HL-60/S4 treated with phorbol 12-myristate 13-acetate at 8.2 ng/mL for 4 days and 3 days (cell line): Measurements from ENCODE around the gene CRIP3.

ENCODE experiments used
- in situ Hi-C: fragments of 300-500 bp; cut with MboI; formaldehyde crosslinking; loops from 2 replicates; pipeline ENCODE4 v1.15.0; 2022; ENCODE audit warnings: low sequenced_read_pairs

CRIP3 gene

GRCh38 chr6:43274916-43275597 is 33.6 kb downstream of the CRIP3 start:
- in situ Hi-C loops = no loop called here

DNA sequence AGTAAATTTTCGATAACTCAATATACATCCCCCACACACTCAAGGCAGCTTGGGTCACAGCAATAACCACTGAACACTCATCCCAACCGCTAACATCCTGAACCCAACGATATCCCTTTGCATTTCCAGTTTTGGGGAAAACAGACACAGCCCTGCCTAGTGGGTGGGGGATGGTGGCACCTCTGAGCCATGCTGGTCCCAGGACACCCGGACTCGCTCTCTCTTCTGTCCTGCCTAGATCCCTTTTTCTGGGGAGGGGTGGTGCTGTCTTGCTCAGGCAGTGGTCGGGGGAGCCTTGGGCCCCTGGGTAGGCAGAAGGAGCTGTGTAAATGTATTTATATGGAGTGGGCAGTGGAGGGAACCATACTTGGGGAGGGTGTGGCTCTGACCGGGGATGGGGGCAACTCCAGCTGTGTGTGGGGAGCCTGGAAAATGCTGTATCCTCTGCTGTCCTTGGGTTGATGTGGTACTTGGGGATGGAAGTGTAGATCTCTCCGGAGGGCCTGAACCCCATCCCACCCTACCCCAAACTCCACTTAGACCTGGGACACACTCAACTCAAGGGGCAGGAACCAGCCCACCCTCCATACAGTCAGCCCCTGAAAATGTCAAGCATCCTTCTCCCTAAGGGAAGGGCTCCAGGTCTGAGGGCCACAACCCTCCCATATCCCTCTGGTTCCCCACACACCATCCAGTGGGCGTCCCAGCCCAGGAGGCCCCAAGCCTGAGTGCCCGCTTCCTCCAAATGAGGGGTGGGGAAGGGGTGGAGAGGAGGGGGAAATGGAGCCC is 34.3 kb downstream of the CRIP3 start:
- in situ Hi-C loops = no loop called here

DNA sequence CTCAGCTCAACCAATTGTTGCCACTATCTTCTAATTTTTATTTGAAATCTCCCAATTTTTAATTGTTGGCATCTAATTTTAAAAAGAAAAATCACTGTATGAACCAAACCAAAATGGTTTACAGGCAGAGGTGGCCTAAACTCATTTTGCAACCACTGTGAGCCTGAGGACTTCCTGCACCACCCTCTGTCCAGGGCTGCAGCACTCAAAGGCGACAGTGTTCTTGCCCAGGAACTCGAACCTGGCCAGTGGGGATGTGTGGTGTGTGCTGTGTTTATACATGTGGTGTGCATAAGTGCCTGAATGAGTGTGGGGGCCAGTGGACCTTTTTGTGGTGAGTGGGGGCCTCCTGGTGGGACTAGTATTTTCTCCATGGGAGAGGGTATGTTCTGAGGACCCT is 34.9 kb downstream of the CRIP3 start:
- in situ Hi-C loops = no loop called here

DNA sequence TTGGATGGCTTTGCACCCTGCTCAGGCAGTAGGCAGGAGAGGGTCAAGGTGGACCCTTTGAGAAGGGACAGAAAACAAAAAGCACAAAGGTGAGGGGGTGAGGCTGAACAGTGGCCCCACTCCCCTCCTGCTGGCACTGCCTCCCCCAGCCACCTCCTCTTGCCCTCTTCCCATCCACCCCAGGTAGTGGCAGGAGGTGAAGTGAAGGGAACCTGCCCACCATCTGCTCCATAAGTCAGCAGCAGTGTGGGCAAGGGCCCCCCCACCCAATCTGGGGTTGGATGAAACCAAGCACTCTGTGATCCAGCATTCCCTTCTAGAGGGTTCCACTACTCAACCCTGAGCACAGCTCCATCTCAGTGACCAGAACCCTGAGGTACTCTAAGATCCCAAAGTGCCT is 36.7 kb downstream of the CRIP3 start:
- in situ Hi-C loops = no loop called here

DNA sequence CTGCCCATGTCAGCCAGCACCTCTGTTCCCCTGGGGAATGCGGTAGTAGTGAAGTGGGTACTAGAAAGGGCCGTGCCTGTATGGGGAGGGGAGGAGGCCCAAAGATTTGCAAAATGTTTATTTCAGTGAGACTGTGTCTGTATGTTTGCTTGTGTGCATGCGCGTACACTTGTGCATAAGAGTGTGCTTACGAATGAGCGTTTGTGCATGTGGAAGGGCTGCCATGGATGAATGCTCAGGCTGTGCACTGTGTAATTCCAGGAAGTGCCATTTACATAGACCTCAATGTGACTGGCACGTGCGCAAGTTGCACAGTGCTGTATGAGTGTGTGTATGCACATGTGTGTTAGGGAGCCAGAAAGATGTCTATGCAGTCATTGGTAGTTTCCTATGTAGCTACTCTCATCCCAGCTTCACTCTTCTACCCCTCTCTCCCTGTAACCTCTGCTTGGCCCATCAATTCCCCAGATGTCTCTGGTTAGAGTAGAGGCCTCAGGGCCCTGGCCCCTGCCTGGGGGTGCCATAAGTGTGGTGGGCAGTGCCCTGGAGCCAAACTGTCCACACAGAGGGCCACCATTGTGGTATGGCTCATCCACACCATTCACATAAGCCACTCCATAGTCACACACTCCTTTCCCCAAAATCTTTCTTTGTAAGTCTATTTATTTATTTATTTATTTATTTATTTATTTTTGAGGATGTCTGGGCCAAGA is 37.4 kb downstream of the CRIP3 start:
- in situ Hi-C loops = no loop called here

GRCh38 chr6:43269273-43270007 is 39.2 kb downstream of the CRIP3 start:
- in situ Hi-C loops = no loop called here

DNA sequence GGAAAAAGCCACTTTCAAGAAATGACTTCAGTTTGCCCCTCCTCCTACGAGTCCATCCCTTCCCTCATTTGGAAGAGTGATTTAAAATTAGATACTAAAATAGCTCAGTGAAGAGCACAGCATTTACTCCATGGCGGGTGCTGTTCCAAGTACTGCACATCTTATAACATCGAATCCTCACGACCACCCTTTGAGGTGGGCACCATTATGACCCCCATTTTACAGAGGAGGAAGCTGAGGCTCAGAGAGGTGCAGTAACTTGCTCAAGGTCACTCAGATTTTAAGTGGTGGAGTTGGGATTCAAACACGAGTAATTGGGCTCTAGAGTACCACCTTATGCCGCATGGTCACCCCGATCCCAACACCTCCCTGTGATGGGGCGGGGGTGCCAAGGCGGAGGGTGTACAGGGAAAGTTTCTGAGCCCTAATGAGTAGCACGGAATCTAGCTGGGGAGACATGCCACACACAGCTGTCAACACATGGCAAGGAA is 39.8 kb downstream of the CRIP3 start:
- in situ Hi-C loops = no loop called here

DNA sequence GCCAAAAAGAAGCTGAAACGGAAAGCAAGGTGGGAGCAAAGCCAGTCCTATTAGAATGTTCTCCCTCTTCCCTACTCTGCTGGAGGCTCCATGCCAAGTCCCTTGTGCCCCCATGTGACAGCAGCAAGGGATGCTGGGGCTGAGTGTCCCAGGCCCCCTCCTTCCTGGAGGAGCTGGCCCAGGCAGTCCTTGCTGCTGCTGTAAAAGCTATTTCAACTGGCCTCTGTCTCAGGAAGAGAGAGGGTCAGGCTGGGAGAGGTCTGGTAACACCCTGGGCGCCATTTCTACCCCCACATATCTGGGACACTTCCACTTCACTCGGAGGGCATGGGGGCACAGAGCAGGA is 40.3 kb downstream of the CRIP3 start:
- in situ Hi-C loops = no loop called here

GRCh38 chr6:43267619-43268354 is 40.8 kb downstream of the CRIP3 start:
- in situ Hi-C loops = no loop called here

DNA sequence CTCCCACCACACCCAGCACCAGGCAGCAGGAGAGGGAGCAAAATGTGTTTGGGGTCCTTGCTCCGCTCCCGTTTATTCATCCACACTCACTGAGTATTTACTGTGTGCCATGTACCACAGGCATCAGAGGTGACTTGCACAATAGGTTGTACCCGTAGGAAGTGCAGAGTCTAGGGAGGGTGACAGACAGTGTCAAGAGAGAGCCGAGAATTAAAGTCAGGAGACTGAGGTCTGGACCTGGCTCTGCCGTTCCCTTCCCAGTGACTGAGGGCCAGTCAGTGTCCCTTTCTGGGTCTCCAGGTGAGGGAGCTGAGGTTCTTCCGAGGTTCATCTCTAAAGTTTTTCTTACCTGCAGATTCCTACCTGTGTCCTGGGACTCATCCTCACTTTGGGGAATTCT is 43.1 kb downstream of the CRIP3 start:
- in situ Hi-C loops = no loop called here

DNA sequence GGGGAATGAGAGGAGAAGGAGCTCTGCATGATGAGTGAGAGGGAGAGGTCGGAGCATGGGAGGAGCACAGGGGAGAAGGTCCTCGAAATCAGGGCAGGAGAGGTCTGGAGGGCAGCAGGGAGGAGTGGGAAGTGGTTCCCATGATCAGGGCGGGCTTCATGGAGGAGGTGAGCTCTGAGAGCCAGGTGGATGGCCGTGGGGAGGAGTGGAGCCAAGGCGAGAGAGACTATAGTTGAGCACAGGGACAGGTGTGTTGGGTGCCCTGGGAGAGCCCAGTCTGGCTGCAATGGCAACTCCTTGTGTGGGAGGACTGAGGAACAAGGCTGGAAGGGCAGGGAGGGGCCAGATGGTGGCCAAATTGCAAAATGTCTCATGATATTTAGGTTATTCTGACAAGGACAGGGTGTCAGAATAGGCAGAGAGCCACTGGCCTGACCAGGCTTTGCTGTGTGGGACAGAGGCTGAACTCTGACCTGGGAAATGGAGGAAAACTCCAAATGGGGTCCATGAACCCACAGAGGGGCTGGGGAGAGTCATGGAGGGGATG is 44.0 kb downstream of the CRIP3 start:
- in situ Hi-C loops = no loop called here

DNA sequence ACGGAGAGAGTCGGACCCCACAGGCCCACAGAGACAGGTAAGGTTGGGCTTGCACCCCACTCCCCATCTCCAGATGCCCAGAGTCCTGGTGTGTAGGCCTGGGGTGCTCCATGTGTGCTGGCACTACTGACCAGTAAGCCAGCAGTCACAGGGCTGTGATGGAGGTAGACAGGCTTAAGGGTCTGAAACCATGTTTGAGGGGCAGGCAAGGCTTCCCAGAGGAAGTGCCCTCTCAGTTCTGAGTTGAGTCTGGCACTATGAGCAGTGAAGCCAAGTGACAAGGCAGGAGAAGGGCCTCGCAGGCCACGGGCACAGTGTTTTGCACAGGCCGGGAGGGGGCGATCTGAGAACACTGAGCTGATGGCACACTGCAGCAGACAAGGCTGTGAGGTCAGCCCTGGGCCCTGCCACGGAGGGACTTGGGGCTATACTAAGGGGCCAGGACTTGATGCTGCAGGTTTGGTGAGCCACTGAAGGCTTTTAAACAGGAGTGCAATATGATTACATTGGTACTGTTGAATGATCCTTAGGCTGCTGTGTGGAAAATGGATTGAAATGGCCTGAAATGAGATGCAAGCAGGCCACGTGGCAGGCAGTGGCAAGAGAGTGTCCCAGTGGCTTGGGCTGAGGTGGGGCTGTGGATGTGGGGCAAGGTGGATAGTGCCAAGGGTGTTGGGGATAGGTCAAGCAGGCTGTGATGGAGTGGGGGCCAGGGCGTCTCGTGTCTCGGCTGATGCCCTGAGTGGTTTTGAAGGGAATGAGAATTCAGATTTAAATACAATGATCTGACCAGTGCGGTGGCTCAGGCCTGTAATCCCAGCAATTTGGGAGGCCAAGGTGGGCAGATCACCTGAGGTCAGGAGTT is 45.1 kb downstream of the CRIP3 start:
- in situ Hi-C loops = no loop called here

GRCh38 chr6:43262780-43263313 is 45.8 kb downstream of the CRIP3 start:
- in situ Hi-C loops = no loop called here

DNA sequence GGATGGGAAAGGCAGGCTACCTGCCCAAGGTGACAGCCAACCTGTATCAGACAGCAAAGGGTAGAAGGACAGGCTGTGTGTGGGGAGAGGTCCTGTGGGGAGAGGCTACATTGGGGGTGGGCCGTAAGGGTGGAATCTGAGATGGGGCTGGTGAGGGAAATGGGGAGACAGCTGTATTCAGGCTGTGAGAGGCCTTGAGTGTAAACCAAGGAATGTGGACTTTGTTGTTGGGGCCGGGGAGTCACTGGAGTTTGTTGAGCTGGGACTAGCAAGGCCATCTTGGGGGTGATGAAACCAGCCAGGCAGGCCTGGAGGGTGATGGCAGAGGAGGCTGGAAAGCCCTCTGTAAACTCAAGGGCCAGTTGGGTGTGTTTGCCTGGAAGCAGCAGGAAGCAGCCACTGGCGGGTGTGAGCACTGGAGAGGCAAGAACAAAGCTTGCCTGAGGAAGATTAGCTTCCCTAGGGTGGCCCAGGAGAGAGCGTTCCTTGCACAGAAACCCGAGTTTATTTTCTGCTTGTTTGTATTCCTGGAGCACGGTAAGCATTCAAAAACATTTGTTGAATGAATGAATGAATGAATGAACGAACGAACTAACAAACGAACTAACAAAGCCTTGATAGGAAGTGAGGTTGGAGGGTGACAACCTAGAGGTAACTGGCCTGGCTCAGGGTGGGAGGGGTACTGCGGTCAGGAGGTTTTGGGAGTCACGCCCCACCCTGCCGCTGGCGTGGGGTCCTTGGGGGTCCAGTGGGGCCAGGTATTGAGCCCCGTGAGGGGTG is 46.4 kb downstream of the CRIP3 start:
- in situ Hi-C loops = no loop called here

DNA sequence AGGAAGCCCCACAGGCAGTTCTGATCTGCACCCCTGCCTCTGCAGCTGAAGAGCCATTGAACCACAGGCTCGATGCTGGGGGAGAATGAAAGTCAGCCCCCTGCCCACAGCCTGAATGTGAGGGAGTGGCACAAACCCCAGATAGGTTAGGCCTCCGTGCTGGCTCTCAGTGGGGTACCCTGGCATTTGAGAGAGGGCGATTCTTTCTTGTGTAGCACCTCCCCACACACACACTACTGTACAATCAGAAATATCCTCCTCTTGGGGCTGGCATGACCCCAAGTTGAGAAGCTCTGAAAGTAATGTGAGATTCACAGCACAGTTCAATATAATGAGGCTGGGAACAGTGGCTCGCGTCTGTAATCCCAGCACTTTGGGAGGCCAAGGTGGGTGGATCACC is 47.4 kb downstream of the CRIP3 start:
- in situ Hi-C loops = no loop called here

DNA sequence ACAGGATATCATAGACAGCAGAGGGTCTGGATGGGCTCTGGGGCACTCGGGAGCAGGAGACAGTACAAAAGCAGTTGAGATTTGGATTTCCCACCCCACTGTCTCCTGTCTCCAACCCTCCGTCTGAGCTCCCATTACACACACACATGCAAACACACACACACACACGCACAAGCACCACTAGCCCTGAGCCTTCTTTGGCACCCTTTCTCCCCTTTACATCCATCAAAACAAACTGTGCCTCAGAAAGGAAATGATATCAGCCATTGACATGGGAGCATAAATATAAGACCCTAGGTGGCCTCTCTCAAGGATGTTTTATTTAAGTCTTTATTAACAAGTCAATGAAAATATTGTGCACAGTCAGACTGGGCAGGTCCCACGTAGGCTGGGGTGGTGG is 47.8 kb downstream of the CRIP3 start:
- in situ Hi-C loops = no loop called here

GRCh38 chr6:43258807-43259686 is 49.6 kb downstream of the CRIP3 start:
- in situ Hi-C loops = loop anchor here (10.0 kb wide), 1 partner anchor 76 kb away; no protein-coding TSS in a partner anchor
